NT2/D1 (cell line): ENCODE measurements around the gene COX17.

ENCODE experiments used
- YY1 ChIP-seq: IDR thresholded peaks from 2 replicates; pipeline ENCODE4 v1.6.1; 2011; ENCODE audit not compliant: insufficient read length, insufficient read depth
- ZNF274 ChIP-seq: IDR thresholded peaks from 2 replicates; pipeline ENCODE4 v1.6.1; 2011; ENCODE audit warnings: mild to moderate bottlenecking, low read depth, low read length

- TF ChIP-seq ZNF274 (no peak), YY1 (no peak)
These were observed 32.7 kb downstream of the COX17 start for GRCh38 chr3:119644481-119644880.
